Osteoblast (primary cell): ENCODE measurements around the gene DHDDS. TPM values are rescaled to one million over a fixed set of nuclear protein-coding genes. Genes with fewer than 3 reads are reported as not detected.
A peak's percentile ranks its signal among the peaks of the same experiment; 100 is the strongest.

ENCODE experiments used
- DNase-seq: peaks from one replicate; pipeline ENCODE4 v3.0.0; 2011; ENCODE audit warnings: low spot score, mixed read lengths; ENCODE audit not compliant: insufficient read length; ENCODE audit errors: missing footprints
- H2AFZ ChIP-seq: 2 replicates; pipeline ENCODE4 v1.6.0; 2011; ENCODE audit warnings: mild to moderate bottlenecking, low read length
- H3K27ac ChIP-seq: 2 replicates; pipeline ENCODE4 v1.5.1; 2011; ENCODE audit warnings: mild to moderate bottlenecking, low read depth, low read length, moderate library complexity
- H3K27me3 ChIP-seq: 2 replicates; pipeline ENCODE4 v1.6.0; 2012; ENCODE audit warnings: mild to moderate bottlenecking, control low read depth, inconsistent platforms, low read length, moderate library complexity; ENCODE audit not compliant: insufficient read depth
- H3K36me3 ChIP-seq: 2 replicates; pipeline ENCODE4 v1.5.1; 2011; ENCODE audit warnings: mild to moderate bottlenecking, low read length, control low read depth, moderate library complexity; ENCODE audit not compliant: insufficient read depth
- H3K4me1 ChIP-seq: 2 replicates; pipeline ENCODE4 v1.5.1; 2011; ENCODE audit warnings: mild to moderate bottlenecking, low read length, control low read depth, moderate library complexity; ENCODE audit not compliant: insufficient read depth
- H3K4me2 ChIP-seq: 2 replicates; pipeline ENCODE4 v1.6.0; 2011; ENCODE audit warnings: mild to moderate bottlenecking, low read length; ENCODE audit not compliant: insufficient read depth
- H3K4me3 ChIP-seq: fragments of 200-600 bp; sonication (generic); 3 replicates; pipeline ENCODE4 v1.5.1; 2012; ENCODE audit warnings: mild to moderate bottlenecking, low read length, inconsistent platforms; ENCODE audit not compliant: insufficient read depth
- H3K79me2 ChIP-seq: 2 replicates; pipeline ENCODE4 v1.6.0; 2012; ENCODE audit warnings: mild to moderate bottlenecking, low read length, control low read depth, inconsistent platforms; ENCODE audit not compliant: insufficient read depth
- H3K9me3 ChIP-seq: 2 replicates; pipeline ENCODE4 v1.5.1; 2011; ENCODE audit warnings: low read depth, low read length, control low read depth
- H4K20me1 ChIP-seq: 2 replicates; pipeline ENCODE4 v1.6.0; 2012; ENCODE audit warnings: mild to moderate bottlenecking, low read length, control low read depth; ENCODE audit not compliant: insufficient read depth
- CTCF ChIP-seq: IDR thresholded peaks from 2 replicates; pipeline ENCODE4 v1.5.1; 2011; ENCODE audit warnings: mild to moderate bottlenecking, low read depth, low read length, moderate library complexity; ENCODE audit errors: extremely low read depth
- total RNA-seq: library from RNA; depleted of rRNA; stranded (reverse); fragments of >200 nt; gene quantifications from 2 replicates; pipeline ENCODE4 v1.2.3, GENCODE V29; 2012

DHDDS gene
- total RNA-seq, 1 donor = 63.3 TPM

- no peaks in the 10 kb centered on the region for H3K9me3 ChIP-seq
- peaks cover 24% of the 10 kb centered on the region for H3K4me1 ChIP-seq
- H3K27me3 ChIP-seq = no peaks in the 10 kb centered on the region
- H3K4me2 ChIP-seq = no peak overlapping the region
- H3K79me2 ChIP-seq = peaks cover 10% of the 10 kb centered on the region
- H3K27ac ChIP-seq = no peak overlapping the region
- TF ChIP-seq CTCF = no peak
- no peak overlapping the region for H2AFZ ChIP-seq
- H3K36me3 ChIP-seq = peaks cover 64% of the 10 kb centered on the region
- DNase-seq = no peak
- no peak overlapping the region for H3K4me3 ChIP-seq
- H4K20me1 ChIP-seq = peaks cover 51% of the 10 kb centered on the region
Measured at GRCh38 chr1:26468911-26469310, 36.8 kb downstream of the DHDDS start.

- H3K4me2 ChIP-seq = no peak overlapping the region
- DNase-seq = no peak
- no peak overlapping the region for H3K27ac ChIP-seq
- H3K9me3 ChIP-seq = no peaks in the 10 kb centered on the region
- H2AFZ ChIP-seq = no peak overlapping the region
- H3K27me3 ChIP-seq = no peaks in the 10 kb centered on the region
- peaks cover 65% of the 10 kb centered on the region for H3K36me3 ChIP-seq
- TF ChIP-seq CTCF = no peak
- no peak overlapping the region for H3K4me3 ChIP-seq
- H3K79me2 ChIP-seq = peaks cover 16% of the 10 kb centered on the region
- peaks cover 58% of the 10 kb centered on the region for H4K20me1 ChIP-seq
- peaks cover 30% of the 10 kb centered on the region for H3K4me1 ChIP-seq
Measured at GRCh38 chr1:26469558-26469957, 37.4 kb downstream of the DHDDS start.

GRCh38 chr1:26470878-26471497 is 38.9 kb downstream of the DHDDS start:
- Histone ChIP-seq H3K27me3 (no peaks in the 10 kb centered on the region), H2AFZ (no peak overlapping the region), H3K4me3 (peak overlapping the region; percentile 87), H3K36me3 (peaks cover 57% of the 10 kb centered on the region), H3K79me2 (peaks cover 21% of the 10 kb centered on the region), H3K4me2 (peak overlapping the region; percentile 93), H3K27ac (no peak overlapping the region), H3K4me1 (peaks cover 34% of the 10 kb centered on the region), H3K9me3 (no peaks in the 10 kb centered on the region), H4K20me1 (peaks cover 61% of the 10 kb centered on the region)
- DNase-seq = peak; percentile 39
- no peak for TF ChIP-seq CTCF

- no peaks in the 10 kb centered on the region for H3K27me3 ChIP-seq
- peak; percentile 87 for DNase-seq
- H3K4me3 ChIP-seq = peak overlapping the region; percentile 87
- peaks cover 21% of the 10 kb centered on the region for H3K79me2 ChIP-seq
- H3K4me1 ChIP-seq = peaks cover 34% of the 10 kb centered on the region
- peaks cover 58% of the 10 kb centered on the region for H4K20me1 ChIP-seq
- peak overlapping the region; percentile 28 for H3K27ac ChIP-seq
- peak overlapping the region; percentile 93 for H3K4me2 ChIP-seq
- H2AFZ ChIP-seq = no peak overlapping the region
- H3K36me3 ChIP-seq = peaks cover 57% of the 10 kb centered on the region
- no peak for TF ChIP-seq CTCF
- no peaks in the 10 kb centered on the region for H3K9me3 ChIP-seq
Measured at GRCh38 chr1:26471498-26472319, 39.6 kb downstream of the DHDDS start.
